Sigmoid colon (tissue), 7 donors: ENCODE results near the gene NOC2L. TPM values are rescaled to one million over a fixed set of nuclear protein-coding genes. Genes with fewer than 3 reads are reported as not detected.
"Not testable (repeated sequence)": the region's sequence is repeated elsewhere in the genome, so short reads cannot be mapped to it uniquely, and the experiment has no call there.

Experiments
- DNase-seq: peaks from one replicate; pipeline ENCODE4 v3.0.0-alpha.2; 2019
- H3K27ac ChIP-seq, 4 donors: fragments of 200-600 bp; sonication (generic); one replicate each; pipeline ENCODE4 v1.5.1; 2016 to 2019; ENCODE audit warnings: mild to moderate bottlenecking in 1 of 4
- H3K27me3 ChIP-seq, 3 donors: fragments of 200-600 bp; sonication (generic); one replicate each; pipeline ENCODE4 v1.5.1; 2019; ENCODE audit warnings: mild to moderate bottlenecking in 1 of 3
- H3K36me3 ChIP-seq, 4 donors: fragments of 200-600 bp; sonication (generic); one replicate each; pipeline ENCODE4 v1.5.1; 2016 to 2019
- H3K4me1 ChIP-seq, 4 donors: fragments of 200-600 bp; sonication (generic); one replicate each; pipeline ENCODE4 v1.5.1; 2017 to 2019
- H3K4me3 ChIP-seq, 4 donors: fragments of 200-600 bp; sonication (generic); one replicate each; pipeline ENCODE4 v1.5.1; 2017 to 2019; ENCODE audit warnings: mild to moderate bottlenecking in 2 of 4, moderate library complexity in 1 of 4
- H3K9me3 ChIP-seq, 4 donors: fragments of 200-600 bp in 3 of 4; sonication (generic) in 3 of 4; one replicate each; pipeline versions ENCODE4 v1.5.1 to v1.6.1; 2013 to 2019
- CTCF ChIP-seq, 4 experiments: fragments of 450-650 bp in 3 of 4; fragments of 200-600 bp in 1 of 4; IDR thresholded peaks; one replicate each; pipeline ENCODE4 v1.5.1; 2016 to 2019; ENCODE audit warnings: antibody characterized with exemption in 4 of 4, mild to moderate bottlenecking in 3 of 4, moderate library complexity in 2 of 4
- EP300 ChIP-seq, 4 donors: sonication (generic); formaldehyde crosslinking; IDR thresholded peaks; one replicate each; pipeline ENCODE4 v1.6.1; 2017; ENCODE audit warnings: antibody characterized with exemption in 4 of 4
- POLR2A ChIP-seq, 2 donors: fragments of 450-650 bp; IDR thresholded peaks; one replicate each; pipeline ENCODE4 v1.6.1; 2016; ENCODE audit warnings: antibody characterized with exemption in 2 of 2, mild to moderate bottlenecking in 2 of 2, moderate library complexity in 2 of 2
- POLR2AphosphoS5 ChIP-seq, 4 donors: sonication (generic); formaldehyde crosslinking; IDR thresholded peaks; one replicate each; pipeline ENCODE4 v1.6.1; 2017; ENCODE audit warnings: antibody characterized with exemption in 4 of 4
- WGBS, 2 donors: extraction: QIAGEN DNeasy Blood & Tissue Kit; methylation state at CpG; one replicate each; pipeline ENCODE4 v1.1.7; 2013; 5-methylcytosine and 5-hydroxymethylcytosine counted together
- intact Hi-C: fragments of 100-400 bp; cut with DNase I; formaldehyde crosslinking; loops from one replicate; pipeline ENCODE4 v1.15.1; 2023
- polyA plus RNA-seq, 3 donors: library from polyadenylated mRNA; stranded (reverse); fragments of 200-250 nt; gene quantifications; one replicate each; pipeline ENCODE4 v1.2.3, GENCODE V29; 2013
- total RNA-seq, 4 donors: library from RNA; depleted of rRNA; stranded (reverse); fragments of >200 nt; gene quantifications; one replicate each; pipeline ENCODE4 v1.1.0, GENCODE V29; 2016
- donor health status: healthy with polysubstance abuse.
- donor health status: Bipolar disorder and iron deficiency.
- donor health status: healthy.

NOC2L gene
- total and polyA plus RNA-seq, 7 donors = 25.4 to 81.6 (median 27.1) TPM

GRCh38 chr1:952201-952600, 6.9 kb downstream of the NOC2L start:
- intact Hi-C loops = no loop called here
- Histone ChIP-seq H3K27me3 (no peaks in the 10 kb centered on the region), H3K36me3 (peaks cover 67 to 99% (median 73%) of the 10 kb centered on the region in 4 donors), H3K4me1 (peaks cover 0 to 7% (median 5%) of the 10 kb centered on the region in 4 donors), H3K9me3 (no peaks in the 10 kb centered on the region), H3K27ac (no peak overlapping the region), H3K4me3 (no peak overlapping the region)
- TF ChIP-seq POLR2A (IDR thresholded peaks at IDR 0.05) (no peak), CTCF (IDR thresholded peaks at IDR 0.05) (no peak), POLR2AphosphoS5 (IDR thresholded peaks at IDR 0.05) (no peak), EP300 (IDR thresholded peaks at IDR 0.05) (no peak)
- 89 to 92% methylated on average over 15 of the region's 15 CpGs for WGBS, 2 donors
- no peak for DNase-seq

GRCh38 chr1:951364-951763, 7.7 kb downstream of the NOC2L start:
- Histone ChIP-seq H3K4me3 (no peak overlapping the region), H3K4me1 (no peaks in the 10 kb centered on the region), H3K36me3 (peaks cover 62 to 100% (median 68%) of the 10 kb centered on the region in 4 donors), H3K27ac (no peak overlapping the region), H3K27me3 (no peaks in the 10 kb centered on the region), H3K9me3 (no peaks in the 10 kb centered on the region)
- intact Hi-C loops = no loop called here
- TF ChIP-seq CTCF (IDR thresholded peaks at IDR 0.05) (no peak), POLR2A (IDR thresholded peaks at IDR 0.05) (no peak), EP300 (IDR thresholded peaks at IDR 0.05) (no peak), POLR2AphosphoS5 (IDR thresholded peaks at IDR 0.05) (no peak)
- 81% methylated on average over 6 of the region's 6 CpGs for WGBS, 2 donors
- no peak for DNase-seq

GRCh38 chr1:950881-951280, 8.2 kb downstream of the NOC2L start:
- intact Hi-C loops = no loop called here
- no peaks in the 10 kb centered on the region for H3K27me3 ChIP-seq

DNA sequence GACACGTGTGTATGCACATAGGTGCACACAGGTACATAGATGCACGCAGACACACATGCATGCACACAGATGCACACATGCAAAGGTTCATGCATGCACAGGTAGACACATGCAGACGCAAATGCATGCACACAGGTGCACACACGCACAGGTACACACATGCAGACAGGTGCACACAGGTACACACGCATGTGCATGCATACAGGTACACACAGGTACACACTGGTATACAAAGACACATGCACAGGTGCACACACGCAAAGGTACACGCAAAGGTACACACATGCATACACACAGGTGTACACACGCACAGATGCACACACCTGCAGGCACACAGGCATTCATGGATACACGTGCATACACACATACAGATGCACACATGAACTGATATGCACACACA, 8.8 kb downstream of the NOC2L start:
- Histone ChIP-seq H3K27me3 (no peaks in the 10 kb centered on the region), H3K4me1 (no peaks in the 10 kb centered on the region), H3K9me3 (no peaks in the 10 kb centered on the region), H3K4me3 (no peak overlapping the region), H3K36me3 (peaks cover 51 to 100% (median 60%) of the 10 kb centered on the region in 4 donors), H3K27ac (no peak overlapping the region)
- TF ChIP-seq CTCF (IDR thresholded peaks at IDR 0.05) (no peak), POLR2A (IDR thresholded peaks at IDR 0.05) (no peak), EP300 (IDR thresholded peaks at IDR 0.05) (no peak), POLR2AphosphoS5 (IDR thresholded peaks at IDR 0.05) (no peak)
- intact Hi-C loops = no loop called here
- WGBS, 2 donors = 86 to 93% methylated on average over 9 of the region's 9 CpGs
- no peak for DNase-seq

More at GRCh38 chr1:950881-951280, 8.2 kb downstream of the NOC2L start:
- no peaks in the 10 kb centered on the region for H3K4me1 ChIP-seq
- WGBS, 2 donors = 94 to 96% methylated on average over 23 of the region's 23 CpGs
- H3K9me3 ChIP-seq = no peaks in the 10 kb centered on the region
- TF ChIP-seq EP300 (IDR thresholded peaks at IDR 0.05) = no peak
- no peak for TF ChIP-seq POLR2A (IDR thresholded peaks at IDR 0.05)
- TF ChIP-seq POLR2AphosphoS5 (IDR thresholded peaks at IDR 0.05) = no peak
- no peak for TF ChIP-seq CTCF (IDR thresholded peaks at IDR 0.05)
- DNase-seq = no peak
- no peak overlapping the region for H3K4me3 ChIP-seq
- H3K27ac ChIP-seq = no peak overlapping the region
- H3K36me3 ChIP-seq = peaks cover 57 to 100% (median 64%) of the 10 kb centered on the region in 4 donors

DNA sequence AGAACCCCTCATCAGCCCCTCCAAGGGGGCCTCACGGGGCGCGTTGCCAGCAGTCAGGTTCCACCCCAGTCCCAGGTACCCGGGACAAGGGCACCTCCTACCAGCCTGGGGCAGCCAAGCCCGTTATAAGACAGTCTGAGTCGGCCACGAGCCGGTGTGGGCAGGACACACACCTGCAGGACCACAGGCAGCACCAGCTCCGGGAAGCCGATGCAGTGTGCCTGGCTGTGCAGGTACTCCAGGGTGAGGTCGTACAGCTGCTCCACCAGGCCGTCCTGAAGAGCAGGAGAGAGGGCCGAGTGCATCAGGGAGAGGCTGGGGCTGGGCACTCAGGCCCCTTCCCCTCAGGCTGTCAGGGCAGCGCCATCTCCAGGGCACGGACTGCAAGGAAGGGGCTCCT, 11.1 kb downstream of the NOC2L start:
- H3K36me3 ChIP-seq = peaks cover 32 to 86% (median 38%) of the 10 kb centered on the region in 4 donors
- H3K27ac ChIP-seq = no peak overlapping the region
- no peak for TF ChIP-seq EP300 (IDR thresholded peaks at IDR 0.05)
- no peak for TF ChIP-seq CTCF (IDR thresholded peaks at IDR 0.05)
- no peak for TF ChIP-seq POLR2A (IDR thresholded peaks at IDR 0.05)
- TF ChIP-seq POLR2AphosphoS5 (IDR thresholded peaks at IDR 0.05) = no peak
- peaks cover 0 to 5% (median 2%) of the 10 kb centered on the region in 4 donors for H3K4me1 ChIP-seq
- 92 to 93% methylated on average over 15 of the region's 15 CpGs for WGBS, 2 donors
- no peak overlapping the region for H3K4me3 ChIP-seq
- no peak for DNase-seq
- peaks cover under 1 to 10% (median 9%) of the 10 kb centered on the region in 3 donors for H3K27me3 ChIP-seq
- intact Hi-C loops = no loop called here
- H3K9me3 ChIP-seq = no peaks in the 10 kb centered on the region

DNA sequence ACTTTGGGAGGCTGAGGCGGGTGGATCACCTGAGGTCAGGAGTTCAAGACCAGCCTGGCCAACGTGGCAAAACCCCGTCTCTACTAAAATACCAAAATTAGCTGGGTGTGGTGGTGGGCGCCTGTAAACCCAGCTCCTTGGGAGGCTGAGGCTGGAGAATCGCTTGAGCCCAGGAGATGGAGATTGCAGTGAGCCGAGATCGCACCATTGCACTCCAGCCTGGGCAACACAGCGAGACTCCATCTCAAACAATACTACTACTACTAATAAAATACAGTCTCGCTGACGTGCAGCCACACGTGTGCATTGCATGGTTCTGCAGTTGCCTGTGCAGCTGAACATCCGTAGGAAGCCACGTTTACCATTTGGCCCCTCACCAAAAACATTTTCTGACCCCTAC, 12.2 kb downstream of the NOC2L start:
- intact Hi-C loops, DNase-seq, H3K4me3 ChIP-seq, H3K27ac ChIP-seq, H3K9me3 ChIP-seq: not testable (repeated sequence)
- Histone ChIP-seq H3K36me3 (peaks cover 21 to 74% (median 28%) of the 10 kb centered on the region in 4 donors), H3K4me1 (peaks cover 0 to 16% (median 14%) of the 10 kb centered on the region in 4 donors), H3K27me3 (peaks cover 12 to 21% (median 20%) of the 10 kb centered on the region in 3 donors)
- WGBS, 2 donors = 92 to 94% methylated on average over 13 of the region's 13 CpGs
